Osteoblast (primary cell): ENCODE data around the gene SMIM14. TPM values are rescaled to one million over a fixed set of nuclear protein-coding genes. Genes with fewer than 3 reads are reported as not detected.
"Not testable (repeated sequence)": the region's sequence is repeated elsewhere in the genome, so short reads cannot be mapped to it uniquely, and the experiment has no call there.

Experiments
- DNase-seq: peaks from one replicate; pipeline ENCODE4 v3.0.0; 2011; ENCODE audit warnings: low spot score, mixed read lengths; ENCODE audit not compliant: insufficient read length; ENCODE audit errors: missing footprints
- H2AFZ ChIP-seq: 2 replicates; pipeline ENCODE4 v1.6.0; 2011; ENCODE audit warnings: mild to moderate bottlenecking, low read length
- H3K27ac ChIP-seq: 2 replicates; pipeline ENCODE4 v1.5.1; 2011; ENCODE audit warnings: mild to moderate bottlenecking, low read depth, low read length, moderate library complexity
- H3K27me3 ChIP-seq: 2 replicates; pipeline ENCODE4 v1.6.0; 2012; ENCODE audit warnings: mild to moderate bottlenecking, control low read depth, inconsistent platforms, low read length, moderate library complexity; ENCODE audit not compliant: insufficient read depth
- H3K36me3 ChIP-seq: 2 replicates; pipeline ENCODE4 v1.5.1; 2011; ENCODE audit warnings: mild to moderate bottlenecking, low read length, control low read depth, moderate library complexity; ENCODE audit not compliant: insufficient read depth
- H3K4me1 ChIP-seq: 2 replicates; pipeline ENCODE4 v1.5.1; 2011; ENCODE audit warnings: mild to moderate bottlenecking, low read length, control low read depth, moderate library complexity; ENCODE audit not compliant: insufficient read depth
- H3K4me2 ChIP-seq: 2 replicates; pipeline ENCODE4 v1.6.0; 2011; ENCODE audit warnings: mild to moderate bottlenecking, low read length; ENCODE audit not compliant: insufficient read depth
- H3K4me3 ChIP-seq: fragments of 200-600 bp; sonication (generic); 3 replicates; pipeline ENCODE4 v1.5.1; 2012; ENCODE audit warnings: mild to moderate bottlenecking, low read length, inconsistent platforms; ENCODE audit not compliant: insufficient read depth
- H3K79me2 ChIP-seq: 2 replicates; pipeline ENCODE4 v1.6.0; 2012; ENCODE audit warnings: mild to moderate bottlenecking, low read length, control low read depth, inconsistent platforms; ENCODE audit not compliant: insufficient read depth
- H3K9me3 ChIP-seq: 2 replicates; pipeline ENCODE4 v1.5.1; 2011; ENCODE audit warnings: low read depth, low read length, control low read depth
- H4K20me1 ChIP-seq: 2 replicates; pipeline ENCODE4 v1.6.0; 2012; ENCODE audit warnings: mild to moderate bottlenecking, low read length, control low read depth; ENCODE audit not compliant: insufficient read depth
- CTCF ChIP-seq: IDR thresholded peaks from 2 replicates; pipeline ENCODE4 v1.5.1; 2011; ENCODE audit warnings: mild to moderate bottlenecking, low read depth, low read length, moderate library complexity; ENCODE audit errors: extremely low read depth
- total RNA-seq: library from RNA; depleted of rRNA; stranded (reverse); fragments of >200 nt; gene quantifications from 2 replicates; pipeline ENCODE4 v1.2.3, GENCODE V29; 2012

Gene SMIM14
- 61.5 and 68.7 TPM in 2 replicates for total RNA-seq

- H3K36me3 ChIP-seq, result peaks cover 7% of the 10 kb centered on the region
- peak within 1 kb of the TSS; percentile 100 for H3K27ac ChIP-seq
- peak within 1 kb of the TSS; percentile 80 for H3K4me3 ChIP-seq
- peaks cover 26% of the 10 kb centered on the region for H3K4me1 ChIP-seq
- no peaks in the 10 kb centered on the region for H3K27me3 ChIP-seq
- no peaks in the 10 kb centered on the region for H3K9me3 ChIP-seq
- H3K4me2 ChIP-seq, result peak within 1 kb of the TSS; percentile 99
- H2AFZ ChIP-seq, result peak within 1 kb of the TSS; percentile 85
- peaks cover 51% of the 10 kb centered on the region for H3K79me2 ChIP-seq
- DNase-seq, result peak; percentile 98
- TF ChIP-seq CTCF, result no peak
- H4K20me1 ChIP-seq, result peaks cover 4% of the 10 kb centered on the region
Measured at GRCh38 chr4:39638354-39639239, at the start of gene SMIM14. Gene SMIM14 (minus strand): TSS chr4:39638865. CDS start chr4:39605145, 33,720 bp downstream.

- H3K9me3 ChIP-seq, result no peaks in the 10 kb centered on the region
- H3K4me3 ChIP-seq, result no peak overlapping the region
- H2AFZ ChIP-seq, result no peak overlapping the region
- no peak for TF ChIP-seq CTCF
- no peak overlapping the region for H3K4me2 ChIP-seq
- H3K27me3 ChIP-seq, result no peaks in the 10 kb centered on the region
- no peaks in the 10 kb centered on the region for H3K4me1 ChIP-seq
- H3K79me2 ChIP-seq, result no peaks in the 10 kb centered on the region
- no peaks in the 10 kb centered on the region for H4K20me1 ChIP-seq
- H3K27ac ChIP-seq, result no peak overlapping the region
- peak; percentile 32 for DNase-seq
- no peaks in the 10 kb centered on the region for H3K36me3 ChIP-seq
Measured at GRCh38 chr4:39687014-39687413, 48.3 kb upstream of the SMIM14 start.

GRCh38 chr4:39685990-39686389 lies 47.3 kb upstream of the SMIM14 start:
- H4K20me1 ChIP-seq, result no peaks in the 10 kb centered on the region
- no peaks in the 10 kb centered on the region for H3K79me2 ChIP-seq
- H3K4me2 ChIP-seq, result no peak overlapping the region
- no peak overlapping the region for H2AFZ ChIP-seq
- H3K9me3 ChIP-seq, result no peaks in the 10 kb centered on the region
- no peak for TF ChIP-seq CTCF
- H3K36me3 ChIP-seq, result no peaks in the 10 kb centered on the region
- no peaks in the 10 kb centered on the region for H3K4me1 ChIP-seq
- no peak for DNase-seq
- no peak overlapping the region for H3K4me3 ChIP-seq
- no peak overlapping the region for H3K27ac ChIP-seq
- no peaks in the 10 kb centered on the region for H3K27me3 ChIP-seq

- H3K27ac ChIP-seq, result no peak overlapping the region
- H3K9me3 ChIP-seq, result no peaks in the 10 kb centered on the region
- no peak overlapping the region for H2AFZ ChIP-seq
- H3K4me2 ChIP-seq, result no peak overlapping the region
- no peaks in the 10 kb centered on the region for H4K20me1 ChIP-seq
- no peaks in the 10 kb centered on the region for H3K27me3 ChIP-seq
- no peak for DNase-seq
- H3K36me3 ChIP-seq, result no peaks in the 10 kb centered on the region
- no peak for TF ChIP-seq CTCF
- H3K4me3 ChIP-seq, result no peak overlapping the region
- no peaks in the 10 kb centered on the region for H3K79me2 ChIP-seq
- H3K4me1 ChIP-seq, result no peaks in the 10 kb centered on the region
Measured at GRCh38 chr4:39682138-39682537, 43.5 kb upstream of the SMIM14 start.

- not testable (repeated sequence) for H3K36me3 ChIP-seq, H2AFZ ChIP-seq, H3K4me3 ChIP-seq, H3K9me3 ChIP-seq, H3K4me2 ChIP-seq, H3K27ac ChIP-seq, DNase-seq, H3K79me2 ChIP-seq, H3K4me1 ChIP-seq, H4K20me1 ChIP-seq, H3K27me3 ChIP-seq
Measured at GRCh38 chr4:39681003-39681402, 42.3 kb upstream of the SMIM14 start.

GRCh38 chr4:39675681-39676080 lies 37.0 kb upstream of the SMIM14 start:
- H2AFZ ChIP-seq, H4K20me1 ChIP-seq, H3K4me3 ChIP-seq, H3K4me1 ChIP-seq, H3K4me2 ChIP-seq, H3K79me2 ChIP-seq, H3K27me3 ChIP-seq, H3K36me3 ChIP-seq, DNase-seq, H3K27ac ChIP-seq, H3K9me3 ChIP-seq: not testable (repeated sequence)
